Measurements from ENCODE around the gene ZDHHC24. TPM values are rescaled to one million over a fixed set of nuclear protein-coding genes. Genes with fewer than 3 reads are reported as not detected.

The ZDHHC24 gene
- total RNA-seq, 1 experiment from 2014 or later, result 12.4 TPM

- no peaks in the 10 kb centered on the region for H3K27me3 Mint-ChIP-seq (ENCODE audit: insufficient read depth, unreplicated experiment)
- no peak for TF ChIP-seq CTCF (IDR thresholded peaks at IDR 0.05; ENCODE audit: unreplicated experiment)
Observed at GRCh38 chr11:66567787-66568123, 21.9 kb upstream of the ZDHHC24 start.

GRCh38 chr11:66566221-66566620 lies 20.4 kb upstream of the ZDHHC24 start:
- no TSS peak for BruUV-seq (replicated peaks)
- intact Hi-C loops (cut with micrococcal nuclease), result no loop called here
- ChIA-PET POLR2A (interaction anchor here (1.4 kb wide), 1 partner anchor 72 kb away, joined by 5 read pairs; the partner anchor contains the start of gene RBM4), CTCF (interaction anchor here (1.6 kb wide), 1 partner anchor 112 kb away, joined by 4 read pairs; no protein-coding TSS in a partner anchor)
- no peaks in the 10 kb centered on the region for H3K27me3 Mint-ChIP-seq (ENCODE audit: insufficient read depth, unreplicated experiment)
- TF ChIP-seq CTCF (IDR thresholded peaks at IDR 0.05; ENCODE audit: unreplicated experiment), result no peak
- no peak overlapping the region for H3K27ac Mint-ChIP-seq (ENCODE audit: low read depth, unreplicated experiment)
- no peak for DNase-seq (ENCODE audit: unreplicated experiment)
- H3K4me1 Mint-ChIP-seq (ENCODE audit: insufficient read depth, unreplicated experiment), result peaks cover 7% of the 10 kb centered on the region
- H3K9me3 Mint-ChIP-seq (ENCODE audit: unreplicated experiment), result no peaks in the 10 kb centered on the region
- H3K36me3 Mint-ChIP-seq (ENCODE audit: insufficient read depth, unreplicated experiment), result no peaks in the 10 kb centered on the region
- H3K4me3 Mint-ChIP-seq (ENCODE audit: unreplicated experiment), result no peak overlapping the region

More at GRCh38 chr11:66567787-66568123, 21.9 kb upstream of the ZDHHC24 start:
- Mint-ChIP-seq H3K4me1 (ENCODE audit: insufficient read depth, unreplicated experiment) (peaks cover 7% of the 10 kb centered on the region), H3K4me3 (ENCODE audit: unreplicated experiment) (peak overlapping the region; percentile 71), H3K36me3 (ENCODE audit: insufficient read depth, unreplicated experiment) (no peaks in the 10 kb centered on the region), H3K9me3 (ENCODE audit: unreplicated experiment) (no peaks in the 10 kb centered on the region), H3K27ac (ENCODE audit: low read depth, unreplicated experiment) (no peak overlapping the region)
- POLR2A ChIA-PET, result interaction anchor here (0.7 to 3.6 kb wide), 12 partner anchors 11 to 110 kb away, joined by 3 to 26 read pairs (median 10); partner anchors contain the start of genes ACTN3, CCDC87, CCS and DPP3
- CTCF ChIA-PET, result interaction anchor here (0.6 to 1.6 kb wide), 2 partner anchors 111 to 277 kb away, joined by 3 to 4 read pairs; no protein-coding TSS in a partner anchor
- no TSS peak for BruUV-seq (replicated peaks)
- no peak for DNase-seq (ENCODE audit: unreplicated experiment)
- intact Hi-C loops (cut with micrococcal nuclease), result no loop called here

- DNase-seq (ENCODE audit: unreplicated experiment), result no peak
- intact Hi-C loops (cut with micrococcal nuclease), result no loop called here
- Mint-ChIP-seq H3K27me3 (ENCODE audit: insufficient read depth, unreplicated experiment) (no peaks in the 10 kb centered on the region), H3K9me3 (ENCODE audit: unreplicated experiment) (no peaks in the 10 kb centered on the region), H3K4me1 (ENCODE audit: insufficient read depth, unreplicated experiment) (peaks cover 7% of the 10 kb centered on the region), H3K36me3 (ENCODE audit: insufficient read depth, unreplicated experiment) (no peaks in the 10 kb centered on the region), H3K27ac (ENCODE audit: low read depth, unreplicated experiment) (no peak overlapping the region), H3K4me3 (ENCODE audit: unreplicated experiment) (no peak overlapping the region)
- POLR2A ChIA-PET, result no interaction called here
- no TSS peak for BruUV-seq (replicated peaks)
- CTCF ChIA-PET, result interaction anchor here (0.6 kb wide), 1 partner anchor 13 kb away, joined by 3 read pairs; no protein-coding TSS in a partner anchor
- TF ChIP-seq CTCF (IDR thresholded peaks at IDR 0.05; ENCODE audit: unreplicated experiment), result no peak
Observed at GRCh38 chr11:66564984-66565383, 19.1 kb upstream of the ZDHHC24 start.

GRCh38 chr11:66564538-66564937 lies 18.7 kb upstream of the ZDHHC24 start:
- H3K27me3 Mint-ChIP-seq (ENCODE audit: insufficient read depth, unreplicated experiment), result no peaks in the 10 kb centered on the region
- peaks cover 7% of the 10 kb centered on the region for H3K4me1 Mint-ChIP-seq (ENCODE audit: insufficient read depth, unreplicated experiment)
- no peaks in the 10 kb centered on the region for H3K9me3 Mint-ChIP-seq (ENCODE audit: unreplicated experiment)
- BruUV-seq (replicated peaks), result no TSS peak
- H3K4me3 Mint-ChIP-seq (ENCODE audit: unreplicated experiment), result no peak overlapping the region
- intact Hi-C loops (cut with micrococcal nuclease), result no loop called here
- POLR2A ChIA-PET, result no interaction called here
- no peak overlapping the region for H3K27ac Mint-ChIP-seq (ENCODE audit: low read depth, unreplicated experiment)
- H3K36me3 Mint-ChIP-seq (ENCODE audit: insufficient read depth, unreplicated experiment), result no peaks in the 10 kb centered on the region
- no peak for DNase-seq (ENCODE audit: unreplicated experiment)
- CTCF ChIA-PET, result no interaction called here
- TF ChIP-seq CTCF (IDR thresholded peaks at IDR 0.05; ENCODE audit: unreplicated experiment), result no peak

Data from MCF 10A (cell line).